Gastroesophageal sphincter (tissue), 3 donors: ENCODE measurements around the gene CNTNAP2.

Source experiments
- POLR2A ChIP-seq, 2 donors: fragments of 450-650 bp; IDR thresholded peaks; one replicate each; pipeline ENCODE4 v1.6.1; 2017; ENCODE audit warnings: antibody characterized with exemption in 2 of 2, mild to moderate bottlenecking in 2 of 2, moderate library complexity in 1 of 2
- POLR2AphosphoS5 ChIP-seq: sonication (generic); formaldehyde crosslinking; IDR thresholded peaks from one replicate; pipeline ENCODE4 v1.6.1; 2017; ENCODE audit warnings: antibody characterized with exemption
- TF ChIP-seq, protein P1 (sequence below), 4 experiments: fragments of 200-600 bp in 2 of 4; fragments of 450-650 bp in 2 of 4; sonication (generic) in 1 of 4; IDR thresholded peaks; one replicate each; pipeline ENCODE4 v1.5.1; 2017 to 2019; ENCODE audit warnings: antibody characterized with exemption in 4 of 4, mild to moderate bottlenecking in 2 of 4, moderate library complexity in 2 of 4

DNA sequence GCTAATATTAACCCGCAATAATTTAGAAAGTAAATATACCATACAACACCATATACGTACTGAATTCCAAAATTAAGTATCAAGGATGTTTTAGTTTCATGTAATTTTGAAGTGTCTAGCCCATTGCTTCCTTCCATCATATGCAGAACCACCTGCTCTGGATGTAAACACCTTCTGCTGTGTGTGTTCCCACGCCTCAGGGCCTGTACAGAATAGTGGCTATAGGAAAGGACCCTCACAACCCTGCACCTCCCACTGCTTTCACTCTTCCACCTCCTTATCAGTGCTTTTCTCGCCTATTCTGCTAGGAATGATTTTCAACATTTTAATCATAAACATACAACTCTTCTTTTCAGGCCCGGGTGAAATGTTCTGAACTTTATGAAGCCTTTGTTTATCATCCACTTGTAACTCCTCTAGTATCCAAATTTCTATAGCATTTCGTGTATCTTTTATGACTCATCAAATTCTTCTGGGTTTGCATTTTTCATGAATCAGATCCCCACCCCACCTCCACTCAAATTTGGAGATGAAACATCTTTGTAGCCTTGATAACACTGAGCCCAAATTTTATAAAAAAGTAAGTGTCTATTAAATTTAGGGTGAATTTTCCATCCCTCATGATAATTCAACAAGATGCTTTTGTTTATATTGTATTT lies 1367.2 kb downstream of the CNTNAP2 start:
- TF ChIP-seq POLR2A (IDR thresholded peaks at IDR 0.05): no peak
- TF ChIP-seq, protein P1, sequence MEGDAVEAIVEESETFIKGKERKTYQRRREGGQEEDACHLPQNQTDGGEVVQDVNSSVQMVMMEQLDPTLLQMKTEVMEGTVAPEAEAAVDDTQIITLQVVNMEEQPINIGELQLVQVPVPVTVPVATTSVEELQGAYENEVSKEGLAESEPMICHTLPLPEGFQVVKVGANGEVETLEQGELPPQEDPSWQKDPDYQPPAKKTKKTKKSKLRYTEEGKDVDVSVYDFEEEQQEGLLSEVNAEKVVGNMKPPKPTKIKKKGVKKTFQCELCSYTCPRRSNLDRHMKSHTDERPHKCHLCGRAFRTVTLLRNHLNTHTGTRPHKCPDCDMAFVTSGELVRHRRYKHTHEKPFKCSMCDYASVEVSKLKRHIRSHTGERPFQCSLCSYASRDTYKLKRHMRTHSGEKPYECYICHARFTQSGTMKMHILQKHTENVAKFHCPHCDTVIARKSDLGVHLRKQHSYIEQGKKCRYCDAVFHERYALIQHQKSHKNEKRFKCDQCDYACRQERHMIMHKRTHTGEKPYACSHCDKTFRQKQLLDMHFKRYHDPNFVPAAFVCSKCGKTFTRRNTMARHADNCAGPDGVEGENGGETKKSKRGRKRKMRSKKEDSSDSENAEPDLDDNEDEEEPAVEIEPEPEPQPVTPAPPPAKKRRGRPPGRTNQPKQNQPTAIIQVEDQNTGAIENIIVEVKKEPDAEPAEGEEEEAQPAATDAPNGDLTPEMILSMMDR (IDR thresholded peaks at IDR 0.05): no peak
- TF ChIP-seq POLR2AphosphoS5: no peak
